GM10266 (cell line): Measurements from ENCODE around the gene PPP1R12C.

ENCODE experiments used
- DNase-seq: peaks from one replicate; pipeline ENCODE4 v3.0.0; 2012; ENCODE audit errors: extremely low spot score
- CTCF ChIP-seq: IDR thresholded peaks from 2 replicates; pipeline ENCODE4 v1.5.1; 2012; ENCODE audit warnings: mild to moderate bottlenecking, low read depth; ENCODE audit not compliant: control insufficient read depth, insufficient read depth; ENCODE audit errors: missing control alignments

PPP1R12C gene

GRCh38 chr19:55105237-55105636 lies 12.2 kb downstream of the PPP1R12C start:
- TF ChIP-seq CTCF, result no peak

GRCh38 chr19:55103190-55103589 lies 14.2 kb downstream of the PPP1R12C start:
- TF ChIP-seq CTCF, result no peak
- no peak for DNase-seq

More at GRCh38 chr19:55105237-55105636, 12.2 kb downstream of the PPP1R12C start:
- DNase-seq, result no peak

DNA sequence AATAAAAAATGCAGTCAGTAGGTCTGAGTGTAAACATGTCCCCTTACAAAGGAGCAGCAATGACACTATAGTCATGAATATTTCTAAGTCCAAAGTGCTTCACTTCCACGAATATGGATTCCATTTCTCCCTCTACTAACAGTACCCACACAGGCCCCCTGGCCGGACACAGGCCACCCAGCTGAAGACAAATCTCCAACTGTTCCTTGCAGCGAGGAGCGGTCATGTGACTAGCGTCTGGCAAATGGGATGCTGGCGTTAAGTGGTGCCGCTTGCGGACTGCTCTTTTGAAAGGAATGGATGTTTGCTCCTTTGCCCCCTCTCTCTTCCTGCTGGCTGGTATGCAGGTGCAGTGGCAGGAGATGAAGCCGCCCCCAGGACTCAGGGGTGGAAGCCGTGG lies 16.2 kb downstream of the PPP1R12C start:
- no peak for TF ChIP-seq CTCF
- no peak for DNase-seq

- no peak for DNase-seq
- TF ChIP-seq CTCF, result no peak
These were observed 17.6 kb downstream of the PPP1R12C start for GRCh38 chr19:55099557-55100506.

GRCh38 chr19:55098716-55099556 lies 18.5 kb downstream of the PPP1R12C start:
- no peak for TF ChIP-seq CTCF
- no peak for DNase-seq

DNA sequence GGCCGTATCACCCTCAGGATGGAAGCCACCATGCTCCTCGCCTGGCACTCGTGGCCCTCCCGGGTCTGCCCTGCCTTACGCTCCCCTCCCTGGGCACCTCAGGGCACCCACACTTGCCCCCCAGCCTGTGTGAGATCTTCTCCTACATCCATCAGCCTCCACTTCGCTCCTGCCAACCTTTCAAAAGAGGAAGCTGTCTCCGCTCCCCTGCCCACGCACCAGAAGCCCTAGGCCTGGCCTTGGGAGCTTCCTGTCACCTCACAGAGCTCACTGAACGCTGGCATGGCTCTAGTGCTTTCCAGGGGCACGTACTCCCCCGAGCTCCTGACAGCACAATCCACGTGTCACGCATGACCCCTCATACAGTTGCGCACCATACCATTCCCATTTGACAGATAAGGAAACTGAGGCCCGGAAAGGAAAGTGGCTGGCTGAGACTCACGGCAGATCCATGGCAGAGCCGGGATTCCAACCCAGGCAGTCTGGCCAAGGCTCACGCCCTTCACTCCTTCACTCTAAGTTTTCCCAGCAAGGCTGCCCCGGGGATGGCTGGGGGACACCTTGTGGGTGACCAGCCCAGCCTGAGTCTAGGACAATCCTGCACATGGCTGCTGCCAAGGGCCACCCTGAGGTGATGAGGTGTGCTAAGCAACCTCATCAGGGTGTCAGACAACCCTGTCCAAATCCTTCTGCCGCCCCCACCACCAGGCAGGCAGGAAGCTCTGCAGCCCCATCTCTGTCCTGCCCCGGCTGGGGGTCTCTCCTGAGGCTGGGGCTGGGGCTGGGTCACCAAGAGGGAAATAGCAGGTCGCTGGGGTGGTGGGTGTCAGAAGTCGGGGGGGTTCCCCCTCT lies 19.3 kb downstream of the PPP1R12C start:
- TF ChIP-seq CTCF, result no peak
- DNase-seq, result no peak
